ENCODE measurements around the gene MAGI2.
"Not testable (repeated sequence)": the region's sequence is repeated elsewhere in the genome, so short reads cannot be mapped to it uniquely, and the experiment has no call there.

Gene MAGI2

DNA sequence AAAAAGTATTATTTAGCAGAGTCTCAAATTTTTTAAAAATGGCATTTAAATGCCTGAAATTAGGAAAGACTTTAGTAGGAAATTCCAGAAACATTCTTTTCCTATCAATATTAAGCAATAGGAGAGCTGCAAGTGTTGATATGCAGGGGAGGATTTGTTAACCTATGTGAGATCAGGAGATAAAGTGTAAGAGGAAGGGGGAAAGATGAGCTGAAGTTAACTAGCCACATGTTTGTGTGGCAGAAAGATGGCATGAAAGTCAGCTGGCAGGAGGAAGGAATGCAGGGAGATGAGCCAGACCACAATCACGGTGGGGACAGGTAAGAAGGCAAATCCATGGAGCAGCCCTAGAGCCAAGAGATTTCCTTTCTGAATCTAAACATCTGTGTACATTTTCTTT, 303.6 kb downstream of the MAGI2 start:
- no peak for DNase-seq (ENCODE audit: low read depth)

DNA sequence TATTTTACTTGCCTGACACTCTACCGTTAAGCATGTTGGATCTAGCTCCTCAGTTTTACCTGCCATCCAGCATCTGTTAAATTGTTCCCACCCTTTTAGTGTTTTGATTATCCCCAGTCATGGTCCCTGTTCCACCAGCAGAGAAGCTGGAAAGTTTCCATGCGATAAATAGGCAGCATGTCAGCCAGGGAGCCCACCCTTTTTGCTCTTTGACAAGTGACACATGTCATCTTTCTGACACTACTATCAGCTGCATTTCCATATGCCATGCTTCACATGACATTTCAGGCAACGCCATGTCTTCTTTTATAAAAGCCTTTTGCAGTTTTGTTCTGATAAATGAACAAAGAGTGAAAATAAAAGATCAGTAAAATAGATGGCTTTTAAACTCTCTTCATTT, 310.8 kb downstream of the MAGI2 start:
- no peak for DNase-seq (ENCODE audit: low read depth)

DNA sequence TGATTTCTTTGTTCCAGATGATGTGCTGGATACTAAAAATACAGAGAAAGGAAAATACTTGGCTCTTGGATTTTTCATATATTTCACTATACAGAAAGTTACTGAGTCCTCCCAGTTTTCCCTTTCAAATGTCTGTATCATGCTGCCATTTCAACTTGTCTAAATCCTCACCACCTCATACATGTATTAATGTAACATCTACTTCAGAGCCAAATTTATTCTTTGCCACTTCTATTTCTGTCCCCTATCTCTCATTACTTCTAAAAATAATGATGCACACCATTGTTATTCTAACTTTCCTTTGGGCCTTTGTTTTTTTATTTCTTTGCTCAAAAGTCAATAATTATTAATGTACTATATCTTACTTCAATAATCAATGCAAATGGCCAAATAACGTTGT, 312.2 kb downstream of the MAGI2 start:
- DNase-seq (ENCODE audit: low read depth): no peak

- peak; percentile 41 for DNase-seq (ENCODE audit: low read depth)
These were observed 315.5 kb downstream of the MAGI2 start for GRCh38 chr7:79137942-79138341.

- DNase-seq (ENCODE audit: low read depth): no peak
These were observed 320.5 kb downstream of the MAGI2 start for GRCh38 chr7:79132844-79133451.

DNA sequence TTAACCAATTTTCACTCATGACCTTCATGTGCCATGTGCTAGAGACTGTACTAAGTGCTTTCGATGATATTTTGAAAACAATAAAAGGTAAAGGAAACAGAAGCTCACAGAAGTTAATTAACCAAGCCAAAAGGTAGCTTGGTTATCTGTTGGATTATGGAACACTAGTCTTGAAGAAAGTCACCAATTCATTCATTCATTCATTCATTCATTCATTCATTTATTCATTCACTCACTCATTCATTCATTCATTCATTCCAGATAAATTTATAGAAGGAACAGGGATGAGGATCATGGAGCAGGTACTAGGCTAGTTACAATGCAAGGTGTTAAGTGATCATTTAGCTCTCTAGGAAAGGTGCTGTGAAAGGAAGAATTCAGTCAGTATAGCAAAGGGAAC, 322.8 kb downstream of the MAGI2 start:
- no peak for DNase-seq (ENCODE audit: low read depth)

- no peak for DNase-seq (ENCODE audit: low read depth)
These were observed 329.1 kb downstream of the MAGI2 start for GRCh38 chr7:79124331-79124730.

GRCh38 chr7:79118143-79118542, 335.3 kb downstream of the MAGI2 start:
- DNase-seq (ENCODE audit: low read depth): no peak

DNA sequence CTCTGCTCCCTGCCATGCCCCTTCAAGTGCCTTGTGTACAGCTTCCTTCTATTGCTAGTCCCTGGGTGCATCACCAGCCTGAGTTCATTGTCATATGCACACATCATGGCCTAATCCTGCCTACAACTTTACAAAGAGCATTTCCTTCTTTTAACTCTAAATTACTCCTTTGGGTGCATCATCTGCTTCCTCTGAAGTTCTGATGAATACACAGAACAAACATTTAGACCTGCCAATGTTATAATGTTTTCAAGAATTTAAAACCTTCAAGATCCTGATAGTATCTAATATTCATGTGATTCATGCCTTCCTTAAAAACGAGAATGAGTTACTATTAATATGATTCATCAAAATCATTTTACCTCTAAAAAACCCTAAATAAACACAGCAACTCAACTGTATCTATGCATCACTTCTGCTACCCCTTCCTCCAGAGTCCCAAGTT, 357.1 kb downstream of the MAGI2 start:
- peak; percentile 10 for DNase-seq (ENCODE audit: low read depth)

DNA sequence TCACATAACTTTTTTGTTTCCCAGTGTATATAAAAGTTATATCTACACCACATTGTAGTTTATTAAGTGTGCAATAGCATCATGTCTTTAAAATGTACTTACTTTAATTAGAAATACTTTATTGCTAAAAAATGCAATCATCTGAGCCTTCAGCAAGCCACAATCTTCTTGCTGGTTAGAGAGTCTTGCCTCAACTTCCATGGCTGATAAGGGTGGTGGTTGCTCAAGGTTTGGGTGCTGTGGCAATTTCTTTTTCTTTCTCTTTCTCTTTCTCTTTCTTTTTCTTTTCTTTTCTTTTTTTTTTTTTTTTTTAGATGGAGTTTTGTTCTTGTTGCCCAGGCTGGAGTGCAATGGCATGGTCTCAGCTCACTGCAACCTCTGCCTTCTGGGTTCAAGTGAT, 360.0 kb downstream of the MAGI2 start:
- DNase-seq (ENCODE audit: low read depth): no peak

DNA sequence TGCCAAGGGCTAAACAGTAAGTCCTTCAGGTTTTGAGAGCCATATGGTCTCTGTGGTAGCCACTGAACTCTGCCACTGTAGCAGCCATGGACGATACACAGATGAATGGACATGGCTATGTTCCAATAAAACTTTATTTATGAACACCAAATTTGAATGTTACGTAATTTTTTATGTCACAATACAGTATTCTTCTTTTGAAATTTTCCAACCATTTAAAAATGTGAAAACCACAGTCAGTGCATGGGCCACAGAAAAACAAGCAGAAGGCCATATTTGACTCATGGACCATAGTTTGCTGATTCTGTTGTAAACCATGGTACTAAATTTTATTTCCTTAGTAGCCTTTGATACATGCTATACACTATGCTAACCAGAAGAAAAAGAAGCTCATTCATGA, 361.8 kb downstream of the MAGI2 start:
- peak; percentile 42 for DNase-seq (ENCODE audit: low read depth)

- DNase-seq (ENCODE audit: low read depth): no peak
These were observed 362.5 kb downstream of the MAGI2 start for GRCh38 chr7:79091011-79091410.

- no peak for DNase-seq (ENCODE audit: low read depth)
These were observed 362.9 kb downstream of the MAGI2 start for GRCh38 chr7:79090543-79090942.

DNA sequence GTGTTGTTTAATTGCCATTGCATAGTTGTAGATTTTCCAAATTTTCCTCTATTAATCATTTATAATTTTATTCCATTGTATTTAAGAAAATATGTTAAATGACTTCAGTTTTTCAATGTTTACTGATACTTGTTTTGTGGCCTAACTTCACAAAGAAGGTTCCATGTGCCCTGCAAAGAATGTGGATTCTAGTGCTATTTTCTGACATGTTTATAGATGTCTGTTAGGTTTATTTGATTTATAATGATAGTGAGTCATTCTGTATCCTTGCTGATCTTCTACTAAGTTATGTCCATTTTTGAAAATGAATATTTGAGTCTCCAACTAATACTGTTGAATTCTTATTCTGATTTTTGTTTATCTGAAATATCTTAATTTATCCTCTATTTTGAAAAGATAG, 369.0 kb downstream of the MAGI2 start:
- no peak for DNase-seq (ENCODE audit: low read depth)

GRCh38 chr7:79079919-79080554, 373.4 kb downstream of the MAGI2 start:
- no peak for DNase-seq (ENCODE audit: low read depth)

- DNase-seq (ENCODE audit: low read depth): no peak
These were observed 375.2 kb downstream of the MAGI2 start for GRCh38 chr7:79078273-79078672.

- not testable (repeated sequence) for DNase-seq (ENCODE audit: low read depth)
These were observed 382.3 kb downstream of the MAGI2 start for GRCh38 chr7:79071187-79071586.

DNA sequence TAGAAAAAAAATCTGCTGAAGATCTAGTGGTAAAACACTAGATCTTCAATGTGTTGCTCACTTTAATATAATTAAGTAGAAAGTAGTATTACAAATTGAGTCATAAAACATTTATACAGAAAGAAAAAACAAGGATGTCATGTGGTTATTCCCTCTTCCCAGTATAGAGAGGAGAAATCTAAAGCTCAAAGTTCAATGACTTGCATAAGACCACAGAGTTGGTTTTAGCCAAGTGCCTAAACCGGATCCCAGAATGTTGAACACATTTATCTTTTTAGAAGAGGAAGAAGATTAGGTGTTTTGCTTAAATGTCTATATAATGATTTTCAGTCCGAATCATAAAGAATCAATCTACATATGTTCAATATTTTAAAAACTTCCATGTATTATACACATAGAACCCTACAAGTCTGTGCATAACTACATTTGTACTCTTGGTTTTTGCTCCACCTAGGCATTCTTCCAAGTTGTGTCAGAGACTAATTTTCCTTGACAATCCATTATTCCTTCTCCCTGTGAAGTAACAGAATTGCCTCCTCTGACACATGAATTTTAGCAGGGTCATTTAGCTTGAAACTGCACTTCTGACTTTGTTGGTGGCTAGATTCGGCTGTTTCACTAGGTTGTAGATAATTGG, 389.2 kb downstream of the MAGI2 start:
- no peak for DNase-seq (ENCODE audit: low read depth)

- DNase-seq (ENCODE audit: low read depth): peak; percentile 25
These were observed 390.3 kb downstream of the MAGI2 start for GRCh38 chr7:79063019-79063698.

DNA sequence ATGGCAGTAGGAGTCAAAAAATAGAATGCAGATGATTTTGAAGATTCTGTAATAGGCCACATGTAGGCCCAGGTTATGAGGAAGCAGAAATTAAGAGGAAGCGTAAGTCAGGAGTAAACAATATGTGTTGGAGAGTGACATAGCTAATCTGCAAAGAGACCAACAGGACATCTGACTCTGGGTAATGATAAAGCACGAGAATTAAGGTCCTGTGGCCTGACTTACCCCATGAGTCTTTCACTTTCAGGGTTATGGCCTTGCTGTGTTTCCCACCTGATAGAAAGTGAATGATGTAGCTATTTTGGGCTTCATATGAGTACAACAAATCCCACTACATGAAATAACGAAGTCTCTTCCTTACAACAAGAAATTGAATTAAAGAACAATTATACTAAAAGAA, 393.0 kb downstream of the MAGI2 start:
- no peak for DNase-seq (ENCODE audit: low read depth)

DNA sequence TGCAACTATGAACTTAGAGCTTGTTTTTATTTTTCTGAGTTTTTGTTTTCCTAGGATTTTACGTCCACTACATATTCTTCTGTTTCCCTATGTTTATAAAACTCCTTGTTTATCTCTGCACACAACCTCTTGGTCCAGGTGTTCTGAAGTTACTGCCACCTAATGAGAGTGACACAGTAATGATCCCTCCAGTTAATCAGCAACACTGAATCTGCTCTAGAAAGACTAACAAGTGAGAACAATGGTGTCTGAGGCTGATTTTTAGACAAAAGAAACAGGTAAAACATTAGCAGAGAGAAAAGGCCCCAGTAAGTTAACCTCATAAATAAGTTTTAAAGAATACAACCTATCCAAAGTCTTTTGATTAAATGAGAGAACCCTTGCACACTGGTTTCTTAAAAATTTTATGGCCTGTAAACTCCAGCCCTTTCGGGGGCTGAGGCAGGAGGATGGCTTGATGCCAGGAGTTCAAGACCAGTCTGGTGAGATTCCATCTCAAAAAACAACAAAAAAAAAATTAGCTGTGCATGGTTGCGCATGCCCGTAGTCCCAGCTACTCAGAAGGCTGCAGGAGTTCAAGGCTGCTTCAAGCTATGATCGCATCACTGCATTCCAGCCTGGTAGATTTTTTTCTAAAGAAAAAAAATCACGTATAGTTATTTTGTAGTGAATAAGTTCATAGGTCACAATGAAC, 397.6 kb downstream of the MAGI2 start:
- DNase-seq (ENCODE audit: low read depth): no peak

- DNase-seq (ENCODE audit: low read depth): no peak
These were observed 401.6 kb downstream of the MAGI2 start for GRCh38 chr7:79051915-79052314.
